ENCODE measurements around the gene COPS3.
A peak's percentile ranks its signal among the peaks of the same experiment; 100 is the strongest.

The COPS3 gene

DNA sequence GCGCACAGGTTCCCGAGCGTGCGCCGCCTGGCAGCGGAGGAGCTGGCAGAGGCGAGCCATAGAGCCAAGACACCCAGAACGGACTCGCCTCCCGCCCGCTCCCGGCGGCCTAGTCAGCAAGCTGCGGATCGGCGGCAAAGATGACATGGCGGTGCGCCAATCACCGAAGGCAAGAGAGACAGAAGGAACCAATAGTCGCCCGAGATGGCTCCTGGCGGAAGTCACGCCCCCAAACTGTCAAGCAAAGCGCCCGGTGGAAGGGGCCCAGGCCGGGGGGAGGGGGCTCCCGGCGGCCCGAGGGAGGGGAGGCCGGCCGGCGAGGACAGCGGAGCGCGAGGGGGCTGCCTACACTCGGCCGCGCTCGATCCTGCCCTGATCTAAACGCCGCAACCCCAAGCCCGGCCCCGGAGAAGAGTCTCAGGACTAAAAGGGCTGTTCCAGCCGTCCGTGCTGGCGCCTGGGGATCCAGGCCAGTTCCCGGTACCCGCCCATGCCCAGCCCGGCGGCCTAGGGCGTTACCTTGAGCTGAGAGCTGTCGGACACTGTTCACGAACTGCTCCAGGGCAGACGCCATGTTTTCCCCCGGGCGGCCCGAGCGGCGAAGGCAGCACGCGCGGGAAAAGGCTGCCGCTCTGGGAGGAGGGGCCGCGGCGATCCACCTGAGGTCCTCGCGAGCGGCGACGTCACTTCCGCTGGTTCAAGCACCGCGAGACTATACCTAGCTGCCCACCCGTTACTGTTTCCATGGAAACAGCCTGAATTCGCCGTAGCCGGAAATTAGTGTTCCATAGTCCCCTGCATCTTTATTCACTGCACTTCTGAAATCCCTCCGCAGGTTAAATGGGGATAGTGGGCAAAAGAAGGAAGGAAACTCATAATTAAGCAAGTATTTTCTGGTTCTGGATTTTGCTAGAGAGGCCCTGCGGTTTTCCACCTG lies at the start of gene COPS3:
Gene COPS3 (minus strand): TSS at position 634 of the 937 bp plus-strand sequence. CDS start 60 bp downstream, at position 574.
- FAIRE-seq, result peak; percentile 92

DNA sequence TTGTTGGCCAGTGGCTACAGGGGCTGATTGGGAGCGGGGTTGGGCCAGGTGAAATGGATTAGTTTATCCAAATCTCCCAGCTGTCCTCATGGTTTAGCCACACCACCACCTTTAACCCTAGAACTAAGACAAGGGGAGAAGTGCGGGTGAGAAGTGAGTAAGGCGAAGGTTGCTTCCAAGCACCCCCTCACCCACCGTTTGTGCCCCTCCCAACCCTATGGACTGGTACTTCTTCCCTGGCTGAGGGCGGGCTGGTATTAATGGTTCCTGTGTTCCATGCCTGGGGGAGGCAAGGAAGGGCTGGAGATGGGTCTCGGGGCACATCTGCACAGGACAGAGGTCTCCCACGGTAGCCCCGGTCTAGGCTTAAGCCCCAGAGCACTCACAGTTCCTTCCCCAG lies 47.2 kb upstream of the COPS3 start:
- no peak for FAIRE-seq

DNA sequence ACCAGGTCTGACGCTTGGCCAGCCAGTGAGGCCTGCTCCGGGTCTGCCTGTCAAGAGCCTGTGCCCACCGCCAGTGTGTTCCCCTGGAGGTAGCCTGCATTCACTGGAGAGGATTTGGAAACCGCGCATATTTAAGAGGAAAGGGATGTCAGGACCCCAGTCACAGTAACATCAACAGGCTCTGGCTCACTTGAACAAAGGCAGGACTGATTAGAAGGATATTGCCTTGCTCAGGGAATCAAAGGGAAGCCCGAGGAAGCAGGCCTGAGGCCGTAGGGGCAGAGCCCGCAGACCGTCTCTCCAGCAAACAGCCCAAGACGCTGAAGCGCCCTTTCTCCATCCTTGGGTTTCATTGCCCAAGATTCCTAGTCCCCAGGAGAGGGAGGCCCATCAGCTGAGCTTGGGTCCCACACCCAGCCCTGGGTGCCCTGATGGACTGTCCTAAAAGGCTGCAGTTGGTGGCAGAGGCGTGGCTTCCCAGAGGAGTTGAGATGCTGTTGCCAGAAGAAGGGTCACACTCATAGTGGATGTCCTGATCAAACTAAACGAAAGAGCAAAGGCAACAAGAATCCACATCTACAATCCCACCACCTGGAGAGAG lies 45.3 kb upstream of the COPS3 start:
- no peak for FAIRE-seq

DNA sequence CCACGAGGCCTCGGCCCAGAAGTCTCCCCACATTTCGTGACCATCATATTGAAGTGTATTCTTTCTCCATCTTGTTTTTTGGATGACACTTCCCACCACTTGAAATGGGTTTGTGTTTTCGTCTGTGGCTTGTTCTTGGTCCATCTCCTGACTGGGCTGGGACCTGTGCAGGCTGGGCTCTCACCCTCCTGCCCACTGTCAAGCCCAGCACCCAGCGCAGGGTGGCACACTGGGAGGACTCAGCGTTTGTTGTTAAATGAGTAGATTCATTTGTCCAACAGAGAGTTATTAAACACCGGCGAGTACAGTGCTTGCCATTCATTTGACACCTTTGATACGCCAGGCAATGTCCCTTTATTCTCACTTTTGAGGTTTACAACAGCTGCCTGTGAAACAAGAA lies 44.8 kb upstream of the COPS3 start:
- FAIRE-seq, result no peak

DNA sequence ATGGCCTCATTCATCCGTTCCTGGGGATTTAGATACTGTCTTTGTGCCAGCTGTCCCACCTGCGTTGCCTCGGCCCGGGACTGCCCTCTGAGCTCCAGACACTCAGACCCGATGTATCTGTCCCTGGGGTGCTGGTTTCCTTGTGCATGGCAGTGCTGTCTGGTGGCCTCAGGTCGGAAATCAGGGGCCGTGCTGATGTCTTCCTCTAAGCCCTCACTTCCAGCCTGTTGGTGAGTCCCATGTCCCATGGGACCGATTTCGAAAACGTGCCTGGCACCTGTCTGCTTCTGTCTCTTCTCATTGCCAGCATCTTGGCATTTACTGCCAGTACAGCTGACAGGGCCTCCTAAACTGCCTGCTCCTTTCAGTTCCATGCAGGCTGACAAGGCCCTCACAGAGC lies 44.2 kb upstream of the COPS3 start:
- FAIRE-seq, result no peak

DNA sequence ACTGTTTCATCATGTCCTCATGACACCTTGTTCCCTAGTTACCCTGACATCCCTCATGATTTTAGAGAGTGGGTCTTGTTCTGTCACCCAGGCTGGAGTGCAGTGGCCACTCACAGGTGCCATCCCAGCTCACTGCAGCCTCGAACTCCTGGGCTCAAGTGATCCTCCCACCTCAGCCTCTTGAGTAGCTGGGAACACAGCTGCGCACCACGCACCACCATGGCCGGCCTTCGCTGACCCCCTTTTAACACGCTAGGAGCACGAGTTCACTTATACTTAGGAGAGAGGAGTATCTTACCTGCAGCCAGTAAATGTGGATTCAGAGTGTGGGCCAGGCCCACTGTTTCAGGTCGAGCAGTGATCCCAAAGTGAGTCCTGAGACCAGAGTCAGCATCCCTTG lies 43.6 kb upstream of the COPS3 start:
- no peak for FAIRE-seq

DNA sequence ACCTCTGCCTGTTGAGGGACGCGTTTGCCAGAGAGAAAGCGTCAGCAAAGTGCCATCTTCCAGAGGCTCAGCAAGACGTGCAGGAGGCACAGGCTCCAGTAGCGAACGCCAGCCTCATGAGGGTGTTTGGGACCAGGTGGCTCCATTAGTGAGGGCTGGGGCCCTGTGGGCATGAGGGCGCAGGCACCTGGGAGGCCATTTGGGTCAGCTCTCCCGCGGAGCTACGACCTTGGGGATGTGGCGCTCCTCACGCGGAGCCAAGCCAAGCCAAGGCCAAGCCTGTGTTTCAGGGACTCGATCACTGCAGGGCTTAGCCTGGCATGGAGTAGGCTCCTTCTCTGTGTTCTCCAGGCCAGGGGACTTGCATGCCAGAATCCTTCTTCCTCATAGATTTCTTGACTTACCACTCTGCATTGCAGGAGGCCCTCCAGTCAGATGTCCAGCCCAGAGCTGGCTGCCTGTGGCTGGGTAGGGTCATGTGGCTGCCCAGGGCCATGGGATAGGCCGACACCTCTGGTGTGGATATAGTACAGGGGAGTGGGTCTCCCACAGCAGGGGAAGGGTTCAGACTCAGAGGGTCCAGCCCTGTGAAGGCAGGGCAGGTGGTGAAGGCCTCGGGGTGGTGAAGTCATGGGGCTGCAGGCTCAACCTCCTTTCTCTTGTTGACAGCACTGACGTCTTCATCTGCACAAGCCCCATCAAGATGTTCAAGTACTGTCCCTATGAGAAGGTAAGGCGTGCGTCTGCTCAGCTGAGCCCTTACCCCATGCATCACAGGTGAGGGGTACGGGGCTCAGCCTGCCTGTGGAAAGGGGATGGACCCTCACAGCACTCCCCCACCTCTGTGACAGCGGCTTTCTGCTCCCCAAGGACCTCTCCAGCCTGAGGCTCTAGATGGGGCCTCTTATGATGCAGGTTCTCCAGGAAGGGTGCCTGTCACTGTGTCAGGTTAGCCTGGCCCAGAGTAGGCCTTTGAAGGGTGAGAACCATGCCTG lies 41.8 kb upstream of the COPS3 start:
- FAIRE-seq, result no peak

DNA sequence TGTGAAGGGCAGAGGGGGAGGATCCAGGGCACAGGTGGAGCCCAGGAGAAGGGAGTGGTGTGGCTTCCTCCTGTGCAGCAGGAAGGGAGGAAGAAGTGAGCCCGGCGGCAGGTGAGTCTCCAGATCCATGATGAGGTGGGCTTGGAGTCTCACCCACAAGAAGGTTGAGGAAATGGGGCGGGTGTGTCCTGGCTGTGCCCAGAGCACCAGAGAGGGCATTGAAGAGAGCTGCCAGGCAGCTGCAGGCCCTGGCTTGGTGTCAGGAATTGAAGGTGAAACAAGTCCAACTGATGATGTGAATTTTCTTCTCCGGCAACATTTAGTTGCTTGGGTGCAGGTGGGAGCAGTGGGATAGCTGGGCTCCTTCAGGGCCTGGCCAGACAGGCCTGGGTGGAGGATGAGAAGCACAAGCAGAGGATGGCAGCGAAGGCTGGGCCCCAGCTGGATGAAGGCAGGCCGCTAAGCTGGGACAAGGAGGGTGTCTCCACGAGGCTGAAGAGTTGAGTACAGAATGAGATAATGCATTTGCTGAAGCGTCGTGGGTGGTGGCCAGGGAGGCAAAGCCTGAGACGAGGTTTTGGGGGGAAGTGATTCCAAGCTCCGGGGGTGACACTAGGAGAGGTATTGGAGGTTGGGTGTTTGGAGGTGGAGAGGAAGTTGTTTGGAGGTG lies 40.4 kb upstream of the COPS3 start:
- no peak for FAIRE-seq

DNA sequence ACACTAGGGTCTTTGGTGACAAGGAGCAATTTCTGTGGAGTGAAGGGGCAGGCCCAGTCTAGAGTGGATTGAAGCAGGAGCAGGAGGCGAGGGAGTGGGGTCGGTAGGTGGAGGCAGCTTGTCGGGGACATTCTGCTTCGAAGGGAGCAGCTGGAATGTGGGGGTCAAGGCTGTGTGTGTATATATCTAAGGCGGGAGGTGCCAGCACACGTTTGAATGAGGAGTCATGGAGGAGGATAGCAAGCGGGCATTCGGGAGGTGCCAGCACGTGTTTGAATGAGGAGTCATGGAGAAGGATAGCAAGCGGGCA lies 39.8 kb upstream of the COPS3 start:
- no peak for FAIRE-seq

DNA sequence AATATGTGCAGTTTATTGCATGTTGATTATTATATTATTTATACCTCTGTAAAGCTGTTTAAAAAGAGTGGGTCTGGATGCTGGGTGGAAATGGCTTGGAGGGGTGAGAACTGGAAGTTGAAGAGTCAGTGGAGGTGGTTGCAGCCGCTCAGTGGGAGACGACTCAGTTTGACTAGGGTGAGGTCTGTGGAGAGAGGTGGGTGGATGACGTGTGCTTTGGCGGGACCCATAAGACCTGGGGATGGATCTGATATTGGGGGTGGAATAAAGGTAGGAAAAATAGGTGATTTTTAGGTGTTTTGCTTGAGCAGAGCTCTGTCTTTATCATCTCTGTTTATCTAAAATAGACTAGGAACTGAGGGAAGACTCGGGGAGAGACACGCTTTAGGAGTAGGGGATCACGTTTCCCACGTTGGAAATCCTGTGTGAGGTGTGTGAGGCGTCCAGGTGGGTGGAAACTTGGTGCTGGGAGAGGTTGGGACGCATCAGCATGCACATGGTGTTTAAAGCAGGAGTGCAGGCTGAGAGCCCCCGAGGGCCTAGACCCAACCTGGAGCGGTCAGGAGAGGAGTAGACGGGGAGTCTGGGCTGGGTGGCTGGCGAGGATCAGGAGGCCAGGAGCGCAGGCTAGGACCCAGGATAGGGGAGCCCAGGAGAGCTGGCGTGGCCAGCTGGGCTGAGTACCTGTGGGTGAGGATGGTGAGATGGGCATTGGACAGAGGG lies 39.3 kb upstream of the COPS3 start:
- no peak for FAIRE-seq

DNA sequence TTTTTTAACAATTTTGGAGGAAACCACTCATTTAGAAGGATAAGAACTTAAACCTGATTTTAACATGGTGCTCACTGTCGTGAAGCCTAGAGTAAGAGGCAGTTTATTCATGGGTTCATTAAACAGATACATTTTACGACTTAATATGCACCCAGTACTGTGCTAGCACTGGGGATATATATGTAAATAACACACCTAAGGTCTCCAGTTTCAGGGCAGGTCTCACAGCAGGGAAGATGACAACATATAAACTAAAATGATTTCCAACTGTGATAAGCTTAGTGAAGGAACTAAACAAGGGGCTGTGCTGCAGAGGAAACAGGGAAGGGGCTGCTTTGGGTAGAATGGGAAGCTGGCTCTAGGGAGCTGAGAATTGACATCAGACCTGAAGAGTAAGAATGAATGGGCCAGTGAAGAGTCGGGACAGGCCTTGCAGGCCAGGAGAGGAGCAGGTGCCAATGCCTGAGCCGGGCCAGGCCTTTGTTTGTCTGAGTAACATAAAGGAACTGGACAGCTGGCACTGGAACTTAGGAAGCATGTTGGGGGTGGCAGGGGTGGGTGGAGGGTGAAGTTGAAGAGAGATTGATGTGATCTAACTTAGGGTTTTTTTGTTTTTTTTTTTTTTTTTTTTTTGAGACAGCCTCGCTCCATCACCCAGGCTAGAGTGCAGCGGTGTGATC lies 34.2 kb upstream of the COPS3 start:
- no peak for FAIRE-seq

DNA sequence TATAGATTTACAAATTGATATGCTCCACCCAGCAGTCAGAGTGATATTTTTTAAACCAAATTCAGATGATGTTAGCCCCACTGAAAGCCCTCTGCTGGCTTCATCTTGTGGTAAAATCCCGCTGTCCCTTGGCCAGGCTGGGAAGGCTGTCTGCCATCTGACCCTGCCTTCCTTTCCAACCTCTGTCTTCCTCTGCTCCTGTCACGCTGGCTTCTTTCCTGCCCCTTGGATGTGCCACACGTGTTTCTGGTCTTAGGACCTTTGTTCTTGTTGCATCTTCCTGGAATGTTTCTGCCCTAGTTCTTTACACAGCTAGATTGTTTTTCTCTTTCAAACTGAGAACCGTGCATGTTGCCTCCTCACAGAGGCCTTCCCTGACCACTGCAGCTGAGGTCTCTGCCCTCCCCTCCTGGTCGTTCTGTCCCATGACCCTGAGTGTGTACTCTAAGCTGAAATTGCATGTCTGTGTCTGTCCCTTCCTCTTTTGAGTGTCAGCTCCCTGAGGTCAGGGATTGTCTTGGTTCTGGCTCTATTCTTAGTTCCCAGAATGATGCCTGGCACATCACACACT lies 33.5 kb upstream of the COPS3 start:
- FAIRE-seq, result no peak

DNA sequence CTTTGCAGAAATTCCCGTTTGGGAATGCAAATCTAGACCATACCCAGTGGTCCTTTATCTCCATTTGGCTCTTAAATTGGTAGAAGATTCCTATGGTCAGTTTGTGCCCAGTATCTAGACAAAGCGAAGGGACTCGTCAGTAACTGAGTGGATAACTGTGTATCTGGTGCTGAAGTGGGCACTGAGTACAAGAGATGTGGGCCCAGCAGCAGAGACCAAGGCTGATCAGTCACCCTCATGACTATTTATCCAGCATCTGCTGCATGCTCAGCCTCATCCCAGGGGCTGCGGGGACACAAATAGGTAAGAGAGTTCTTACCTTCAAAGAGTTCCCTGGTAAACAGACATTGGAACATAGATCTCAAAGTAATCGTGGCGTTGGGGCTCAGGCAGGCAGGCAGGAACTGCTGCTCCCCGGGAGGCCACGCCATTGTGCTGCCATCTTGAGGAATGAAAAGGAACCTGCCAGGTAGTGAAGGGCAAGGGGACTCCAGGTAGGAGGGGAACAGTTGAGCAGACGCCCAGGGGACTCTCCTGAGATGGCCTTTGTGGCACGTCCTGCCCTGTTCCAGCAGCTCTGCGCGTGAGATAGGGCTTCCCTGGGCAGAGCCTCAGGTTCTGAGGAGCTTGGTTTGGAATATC lies 32.4 kb upstream of the COPS3 start:
- no peak for FAIRE-seq

DNA sequence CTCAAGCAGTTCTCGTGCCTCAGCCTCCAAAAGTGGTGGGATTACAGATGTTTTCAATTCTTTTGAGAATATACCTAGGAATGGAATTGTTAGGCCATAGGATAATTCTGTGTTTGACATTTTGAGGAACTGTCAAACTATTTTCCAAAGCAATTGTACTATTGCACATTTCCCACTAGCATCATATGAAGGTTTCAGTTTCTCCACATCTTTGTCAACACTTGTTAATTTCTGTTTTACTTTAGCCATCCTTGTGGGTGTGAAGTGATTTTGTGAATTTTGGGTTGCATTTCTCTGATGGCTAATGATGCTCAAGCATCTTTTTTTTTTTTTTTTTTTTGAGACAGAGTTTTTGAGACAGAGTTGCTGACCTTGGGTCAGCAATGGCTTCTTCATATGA lies 28.3 kb upstream of the COPS3 start:
- FAIRE-seq, result no peak

DNA sequence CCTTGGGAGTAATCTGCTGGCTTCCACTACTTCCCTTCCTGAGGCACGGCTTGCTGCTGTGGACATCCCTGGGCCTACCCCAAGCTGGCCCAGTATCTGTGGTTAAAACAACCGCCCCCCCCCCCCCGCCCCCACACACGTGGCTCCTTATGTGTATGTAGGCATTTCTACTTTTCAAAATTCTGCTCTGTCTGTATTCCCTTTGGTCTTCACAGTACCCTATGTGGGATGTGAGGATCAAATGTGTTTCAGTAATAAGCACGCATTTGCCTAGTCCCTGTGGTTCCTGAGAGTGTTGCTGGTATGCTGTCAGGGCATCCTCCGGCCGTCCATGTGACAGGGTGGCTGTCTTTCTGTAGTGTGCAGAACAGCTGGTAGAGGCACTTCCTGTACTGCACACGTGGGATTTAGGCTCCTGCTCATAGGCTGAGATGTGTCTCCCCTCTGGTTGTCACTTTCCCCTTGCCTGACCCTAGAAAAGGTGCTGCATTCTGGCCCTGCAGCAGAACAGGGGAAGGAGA lies 24.3 kb upstream of the COPS3 start:
- FAIRE-seq, result no peak

DNA sequence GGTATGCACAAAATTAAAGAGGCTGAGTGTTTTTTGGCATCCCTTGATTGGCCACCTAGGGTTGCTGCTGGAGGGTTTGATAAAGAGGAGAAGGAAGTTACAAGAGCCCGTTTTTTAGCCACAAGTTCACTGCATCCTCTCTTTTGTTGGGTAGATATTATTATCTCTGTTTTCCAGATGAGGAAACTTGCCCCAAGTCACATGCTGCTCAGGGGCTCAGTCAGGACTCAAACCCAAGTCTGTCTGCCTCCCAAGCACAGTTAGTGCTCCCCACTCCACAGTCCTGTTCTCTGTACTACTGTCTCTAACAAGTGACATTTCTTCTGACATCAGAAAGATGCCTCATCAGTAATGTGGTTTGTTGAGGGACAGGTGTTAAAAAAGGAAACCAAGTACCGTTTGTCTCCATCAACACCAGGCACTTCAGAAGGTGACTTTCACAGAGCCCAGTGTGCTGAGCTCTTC lies 23.5 kb upstream of the COPS3 start:
- FAIRE-seq, result no peak

DNA sequence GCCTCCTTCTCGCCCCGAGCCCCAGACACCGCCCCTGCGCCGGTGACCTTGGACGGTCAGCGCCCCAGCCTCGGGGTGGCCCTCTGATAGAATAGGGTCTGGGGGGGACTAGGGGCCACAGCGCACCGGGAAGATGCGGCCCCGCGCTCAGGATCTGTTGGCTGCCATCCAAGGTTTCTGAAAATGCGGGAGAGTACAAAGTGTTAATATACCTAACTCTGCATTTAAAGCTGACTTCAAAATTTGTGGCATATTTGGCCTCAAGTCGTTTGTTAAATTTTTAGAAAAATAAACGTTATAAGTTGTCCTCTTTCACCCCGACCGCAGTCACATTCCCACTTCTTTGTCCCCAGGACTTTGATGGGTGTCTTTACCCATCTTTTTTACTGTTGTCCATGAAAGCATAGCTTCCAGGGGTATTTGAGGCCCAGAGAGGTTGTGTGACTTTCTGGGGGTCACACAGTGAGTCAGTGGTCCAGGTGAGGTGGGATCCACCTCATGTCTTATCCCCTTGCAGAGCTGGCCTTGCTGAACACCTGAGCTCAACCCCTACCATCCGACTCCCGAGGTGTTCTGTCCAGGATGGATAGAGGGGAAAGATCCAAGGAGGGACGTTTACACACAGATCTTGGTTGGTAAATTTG lies 22.9 kb upstream of the COPS3 start:
- FAIRE-seq, result no peak

DNA sequence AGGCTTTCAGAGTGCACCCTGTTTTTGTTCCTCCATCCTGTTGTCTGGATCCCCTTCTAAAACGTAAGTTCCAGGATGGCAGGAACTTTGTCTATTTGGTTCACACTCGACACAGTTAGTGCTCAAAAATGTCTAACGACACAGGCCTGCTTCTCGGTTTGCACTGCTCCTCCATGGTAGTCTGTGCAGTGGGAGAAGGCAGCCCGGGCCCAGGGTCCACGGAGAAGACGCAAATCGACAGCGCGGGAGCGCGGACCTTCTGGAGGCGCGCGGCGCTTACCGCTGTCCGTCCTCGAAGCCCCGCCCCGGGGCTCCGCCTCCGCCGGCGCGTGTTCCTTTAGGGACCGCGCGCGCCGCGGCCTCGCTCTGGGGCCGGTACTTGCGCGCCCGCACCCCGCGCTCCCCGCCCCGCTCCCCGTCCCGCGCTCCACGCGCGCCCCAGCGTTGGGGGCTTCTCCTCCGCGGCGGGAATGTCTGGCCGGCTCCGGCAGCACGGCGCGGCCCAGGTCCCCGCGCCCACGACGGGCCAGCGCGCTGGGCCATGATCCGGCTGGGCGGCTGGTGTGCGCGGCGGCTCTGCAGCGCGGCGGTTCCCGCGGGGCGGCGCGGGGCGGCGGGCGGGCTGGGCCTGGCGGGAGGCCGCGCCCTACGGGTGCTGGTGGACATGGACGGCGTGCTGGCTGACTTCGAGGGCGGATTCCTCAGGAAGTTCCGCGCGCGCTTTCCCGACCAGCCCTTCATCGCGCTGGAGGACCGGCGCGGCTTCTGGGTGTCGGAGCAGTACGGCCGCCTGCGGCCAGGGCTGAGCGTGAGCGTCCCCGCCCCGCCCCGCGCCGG lies 22.2 kb upstream of the COPS3 start, which contains the start of gene NT5M:
Gene NT5M (plus strand): TSS at position 364 of the 837 bp plus-strand sequence. CDS start 178 bp downstream, at position 542.
- no peak for FAIRE-seq

Data from endometrium (tissue), 2 donors.